Measurements from ENCODE around the gene CIBAR2.
A peak's percentile ranks its signal among the peaks of the same experiment; 100 is the strongest.

Gene CIBAR2

GRCh38 chr16:85069171-85069570 is 43.1 kb downstream of the CIBAR2 start:
- no peak for TF ChIP-seq POLR2A (IDR thresholded peaks at IDR 0.05; ENCODE audit: low read length)
- TF ChIP-seq GATA1 (IDR thresholded peaks at IDR 0.05; ENCODE audit: low read depth, low read length) = no peak
- no peak for DNase-seq

- no peak for DNase-seq
- TF ChIP-seq POLR2A (IDR thresholded peaks at IDR 0.05; ENCODE audit: low read length) = no peak
- TF ChIP-seq GATA1 (IDR thresholded peaks at IDR 0.05; ENCODE audit: low read depth, low read length) = no peak
These were observed 43.5 kb downstream of the CIBAR2 start for GRCh38 chr16:85068746-85069145.

- TF ChIP-seq GATA1 (IDR thresholded peaks at IDR 0.05; ENCODE audit: low read depth, low read length) = no peak
- no peak for TF ChIP-seq POLR2A (IDR thresholded peaks at IDR 0.05; ENCODE audit: low read length)
- DNase-seq = no peak
These were observed 44.8 kb downstream of the CIBAR2 start for GRCh38 chr16:85067426-85067825.

- no peak for TF ChIP-seq POLR2A (IDR thresholded peaks at IDR 0.05; ENCODE audit: low read length)
- TF ChIP-seq GATA1 (IDR thresholded peaks at IDR 0.05; ENCODE audit: low read depth, low read length) = no peak
- no peak for DNase-seq
These were observed 45.2 kb downstream of the CIBAR2 start for GRCh38 chr16:85067024-85067423.

- no peak for DNase-seq
- TF ChIP-seq GATA1 (IDR thresholded peaks at IDR 0.05; ENCODE audit: low read depth, low read length) (no peak), POLR2A (IDR thresholded peaks at IDR 0.05; ENCODE audit: low read length) (no peak)
These were observed 45.9 kb downstream of the CIBAR2 start for GRCh38 chr16:85066346-85066885.

GRCh38 chr16:85065099-85065498 is 47.2 kb downstream of the CIBAR2 start:
- TF ChIP-seq GATA1 (IDR thresholded peaks at IDR 0.05; ENCODE audit: low read depth, low read length) = no peak
- no peak for TF ChIP-seq POLR2A (IDR thresholded peaks at IDR 0.05; ENCODE audit: low read length)
- no peak for DNase-seq

GRCh38 chr16:85064186-85064585 is 48.1 kb downstream of the CIBAR2 start:
- DNase-seq = no peak

GRCh38 chr16:85062845-85063244 is 49.4 kb downstream of the CIBAR2 start:
- peak; percentile 43 to 60 for DNase-seq
- TF ChIP-seq GATA1 (IDR thresholded peaks at IDR 0.05; ENCODE audit: low read depth, low read length) (no peak), POLR2A (IDR thresholded peaks at IDR 0.05; ENCODE audit: low read length) (no peak)

More at GRCh38 chr16:85064186-85064585, 48.1 kb downstream of the CIBAR2 start:
- TF ChIP-seq POLR2A (IDR thresholded peaks at IDR 0.05; ENCODE audit: low read length) (no peak), GATA1 (IDR thresholded peaks at IDR 0.05; ENCODE audit: low read depth, low read length) (no peak)

- DNase-seq = no peak
- TF ChIP-seq POLR2A (IDR thresholded peaks at IDR 0.05; ENCODE audit: low read length) = no peak
- TF ChIP-seq GATA1 (IDR thresholded peaks at IDR 0.05; ENCODE audit: low read depth, low read length) = no peak
These were observed 49.9 kb downstream of the CIBAR2 start for GRCh38 chr16:85062323-85062722.

GRCh38 chr16:85061566-85061965 is 50.7 kb downstream of the CIBAR2 start:
- TF ChIP-seq POLR2A (IDR thresholded peaks at IDR 0.05; ENCODE audit: low read length) (no peak), GATA1 (IDR thresholded peaks at IDR 0.05; ENCODE audit: low read depth, low read length) (no peak)
- DNase-seq = no peak

GRCh38 chr16:85058909-85059308 is 53.4 kb downstream of the CIBAR2 start:
- DNase-seq = no peak
- no peak for TF ChIP-seq GATA1 (IDR thresholded peaks at IDR 0.05; ENCODE audit: low read depth, low read length)
- no peak for TF ChIP-seq POLR2A (IDR thresholded peaks at IDR 0.05; ENCODE audit: low read length)

- no peak for DNase-seq
- TF ChIP-seq GATA1 (IDR thresholded peaks at IDR 0.05; ENCODE audit: low read depth, low read length) (no peak), POLR2A (IDR thresholded peaks at IDR 0.05; ENCODE audit: low read length) (no peak)
These were observed 54.3 kb downstream of the CIBAR2 start for GRCh38 chr16:85057948-85058347.

- DNase-seq = peak; percentile 16 to 18
- TF ChIP-seq GATA1 (IDR thresholded peaks at IDR 0.05; ENCODE audit: low read depth, low read length) = no peak
- TF ChIP-seq POLR2A (IDR thresholded peaks at IDR 0.05; ENCODE audit: low read length) = no peak
These were observed 54.9 kb downstream of the CIBAR2 start for GRCh38 chr16:85057212-85057889.

GRCh38 chr16:85056211-85056748 is 56.0 kb downstream of the CIBAR2 start:
- TF ChIP-seq GATA1 (IDR thresholded peaks at IDR 0.05; ENCODE audit: low read depth, low read length) (no peak), POLR2A (IDR thresholded peaks at IDR 0.05; ENCODE audit: low read length) (no peak)
- DNase-seq = peak in 1 of 2 experiments; percentile 19

Measured in erythroblast (primary cell).